NCI-H1092 (cell line): ENCODE results near the gene GLTP.

Experiments
- DNase-seq: peaks from one replicate; lab custom pipeline; 2025; lab: John Stamatoyannopoulos, UW

GLTP gene

GRCh38 chr12:109820816-109821381 is 59.4 kb downstream of the GLTP start:
- no peak for DNase-seq

GRCh38 chr12:109818905-109819500 is 61.3 kb downstream of the GLTP start:
- no peak for DNase-seq

GRCh38 chr12:109818253-109818652 is 62.1 kb downstream of the GLTP start:
- DNase-seq = no peak

GRCh38 chr12:109817627-109818231 is 62.6 kb downstream of the GLTP start:
- DNase-seq = no peak

GRCh38 chr12:109816870-109817269 is 63.5 kb downstream of the GLTP start:
- no peak for DNase-seq

GRCh38 chr12:109815757-109816617 is 64.4 kb downstream of the GLTP start:
- DNase-seq = no peak

- no peak for DNase-seq
Observed at GRCh38 chr12:109815225-109815624, 65.1 kb downstream of the GLTP start.

- DNase-seq = no peak
Observed at GRCh38 chr12:109814600-109815150, 65.7 kb downstream of the GLTP start.

GRCh38 chr12:109813810-109814416 is 66.4 kb downstream of the GLTP start:
- DNase-seq = no peak

- no peak for DNase-seq
Observed at GRCh38 chr12:109811624-109811995, 68.7 kb downstream of the GLTP start.

GRCh38 chr12:109810954-109811623 is 69.3 kb downstream of the GLTP start:
- no peak for DNase-seq

GRCh38 chr12:109808876-109809646 is 71.3 kb downstream of the GLTP start:
- DNase-seq = no peak

GRCh38 chr12:109807954-109808643 is 72.2 kb downstream of the GLTP start:
- DNase-seq = no peak

GRCh38 chr12:109804820-109805761 is 75.2 kb downstream of the GLTP start:
- DNase-seq = no peak

- DNase-seq = no peak
Observed at GRCh38 chr12:109803678-109804077, 76.7 kb downstream of the GLTP start.

- no peak for DNase-seq
Observed at GRCh38 chr12:109802828-109803227, 77.5 kb downstream of the GLTP start.
